HG03039 (cell line): Measurements from ENCODE around the gene DNAI1.

Source experiments
- ATAC-seq: cut with Tn5 transposase; IDR thresholded peaks from one replicate; pipeline ENCODE4 v1.9.1; 2021; ENCODE audit warnings: mild to moderate bottlenecking, moderate library complexity; ENCODE audit not compliant: unreplicated experiment

The DNAI1 gene

DNA sequence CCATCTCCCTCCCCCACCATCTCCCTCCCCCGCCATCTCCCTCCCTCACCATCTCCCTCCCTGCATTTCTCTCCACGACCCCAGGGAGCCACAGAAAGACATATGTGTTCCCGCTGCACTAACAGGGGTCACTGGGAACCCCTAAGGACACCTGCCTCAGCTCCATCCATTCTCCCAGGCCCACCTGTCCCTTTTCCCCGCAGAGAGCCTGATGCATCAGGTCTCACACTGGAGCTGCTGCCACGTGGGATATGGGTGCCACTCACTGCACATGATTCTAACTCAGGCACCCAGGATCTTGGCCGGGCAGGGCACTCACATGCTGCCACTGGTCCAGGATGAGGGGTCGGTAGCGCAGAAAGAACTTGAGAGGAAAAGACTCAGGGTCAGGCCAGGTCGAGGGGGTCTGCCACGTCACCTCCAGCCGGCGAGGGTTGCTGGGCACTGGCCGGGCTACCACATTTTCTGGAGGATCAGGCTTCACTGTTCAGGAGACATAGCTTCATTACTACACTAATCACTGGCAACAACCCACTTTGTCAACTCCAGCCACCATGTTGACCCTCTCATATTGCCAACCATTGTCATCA is 97.4 kb downstream of the DNAI1 start:
- ATAC-seq, result no peak

GRCh38 chr9:34556949-34557348 is 98.3 kb downstream of the DNAI1 start:
- no peak for ATAC-seq

DNA sequence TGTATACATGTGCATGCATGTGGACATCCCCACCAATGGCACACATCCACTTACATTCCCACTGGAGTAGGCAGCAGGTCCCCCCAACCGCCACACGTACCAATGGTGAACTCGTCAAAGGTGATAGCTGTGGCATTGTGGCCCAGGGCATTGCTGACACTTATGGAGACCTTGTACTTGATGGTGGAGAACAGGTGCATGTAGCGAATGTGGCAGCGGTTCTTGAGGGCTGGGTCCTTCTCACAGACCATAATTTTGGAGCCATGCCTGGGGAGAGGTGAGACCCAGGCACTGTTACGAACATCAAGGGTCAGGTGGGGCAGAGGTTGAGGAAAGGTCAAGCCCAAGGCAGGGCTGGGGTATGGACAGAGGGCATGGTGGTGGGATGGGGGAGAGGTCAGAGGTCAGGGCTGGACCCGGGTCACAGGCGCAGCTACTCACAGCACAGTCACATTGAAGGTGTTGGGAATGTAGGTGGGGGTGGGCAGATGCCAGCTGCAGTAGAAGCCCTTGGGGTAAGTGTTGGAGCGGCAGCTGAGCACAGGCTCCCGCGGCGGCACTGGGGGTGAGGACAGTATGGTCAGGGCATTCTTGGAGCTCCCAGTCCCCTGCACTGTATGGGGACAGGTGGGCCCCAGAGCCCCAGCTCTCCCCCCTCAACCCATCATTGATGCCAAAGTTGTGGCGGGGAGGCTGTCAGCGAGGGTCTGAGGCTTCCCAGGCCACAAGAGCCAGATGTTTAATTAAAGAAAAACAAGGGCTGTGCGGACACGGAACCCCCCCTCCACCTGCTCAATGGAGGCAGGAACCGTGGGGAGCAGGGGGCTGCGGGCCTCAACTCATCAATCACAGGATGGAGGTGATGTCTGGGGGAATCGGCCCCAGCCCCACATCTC is 99.1 kb downstream of the DNAI1 start:
- no peak for ATAC-seq

GRCh38 chr9:34558364-34558763 is 99.8 kb downstream of the DNAI1 start:
- no peak for ATAC-seq

DNA sequence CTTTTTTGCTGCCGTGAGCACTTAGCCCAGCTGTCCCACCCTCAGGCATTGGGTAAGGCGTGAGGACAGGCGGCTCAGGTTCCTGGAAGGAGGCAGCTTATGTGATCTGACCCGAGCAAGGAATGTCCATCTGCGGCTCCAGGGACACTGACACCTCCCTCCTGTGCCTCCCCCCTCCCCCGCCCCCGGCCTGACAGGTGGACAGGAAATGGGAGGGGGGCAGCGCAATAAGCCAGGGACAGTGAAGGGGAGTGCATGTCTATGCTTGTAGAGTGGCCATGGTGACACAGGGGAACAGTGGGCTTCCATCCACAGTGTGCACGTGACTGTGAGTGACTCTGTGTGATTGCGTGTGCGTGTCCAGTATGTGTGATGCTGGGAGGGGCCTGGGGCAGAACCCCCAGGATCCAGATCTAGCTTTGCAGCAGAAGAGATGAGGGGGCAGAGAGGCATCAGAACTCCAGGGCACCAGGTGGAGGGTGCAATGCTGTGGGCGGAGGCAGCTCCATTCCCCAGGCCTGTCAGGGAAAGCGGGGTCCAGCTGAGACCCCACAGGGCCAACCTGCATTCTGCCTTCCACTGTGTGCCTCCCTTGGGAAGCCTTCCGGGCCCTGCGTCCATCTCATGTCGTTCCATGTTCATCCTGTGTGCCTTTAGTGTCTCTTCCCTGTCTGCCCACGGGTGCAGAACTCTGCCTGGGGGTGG is 100.5 kb downstream of the DNAI1 start:
- ATAC-seq, result no peak

GRCh38 chr9:34559624-34560455 is 101.2 kb downstream of the DNAI1 start:
- ATAC-seq, result no peak

GRCh38 chr9:34560599-34561214 is 102.1 kb downstream of the DNAI1 start:
- ATAC-seq, result no peak

DNA sequence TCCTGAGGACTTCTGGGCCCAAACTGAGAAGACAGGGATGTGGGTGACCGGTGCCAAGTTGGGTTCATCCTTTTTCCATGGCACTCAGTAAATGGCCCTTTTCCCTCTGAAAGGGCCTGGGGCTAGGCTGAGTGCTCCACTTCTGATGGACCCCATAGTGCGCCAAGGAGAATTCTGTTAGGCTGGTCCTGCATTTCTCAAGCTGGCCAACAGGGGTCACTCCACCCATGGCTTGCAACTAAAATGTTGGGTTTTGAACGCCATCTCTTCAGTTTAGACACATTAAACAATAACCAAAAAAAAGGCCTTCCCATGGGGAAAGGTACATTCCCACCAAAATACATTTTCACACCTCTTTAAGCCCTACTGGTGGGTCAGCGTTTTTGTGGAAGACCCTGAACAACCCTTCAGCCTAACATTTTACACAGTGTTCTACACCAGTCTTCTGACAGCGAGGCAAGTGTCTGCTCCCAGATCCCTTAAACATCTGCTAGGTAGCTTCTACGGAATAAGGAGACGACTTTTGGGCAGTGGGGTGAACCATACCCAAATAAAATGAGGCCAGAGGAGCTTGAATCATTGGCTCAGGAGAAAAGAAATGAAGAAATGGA is 103.6 kb downstream of the DNAI1 start:
- ATAC-seq, result no peak

DNA sequence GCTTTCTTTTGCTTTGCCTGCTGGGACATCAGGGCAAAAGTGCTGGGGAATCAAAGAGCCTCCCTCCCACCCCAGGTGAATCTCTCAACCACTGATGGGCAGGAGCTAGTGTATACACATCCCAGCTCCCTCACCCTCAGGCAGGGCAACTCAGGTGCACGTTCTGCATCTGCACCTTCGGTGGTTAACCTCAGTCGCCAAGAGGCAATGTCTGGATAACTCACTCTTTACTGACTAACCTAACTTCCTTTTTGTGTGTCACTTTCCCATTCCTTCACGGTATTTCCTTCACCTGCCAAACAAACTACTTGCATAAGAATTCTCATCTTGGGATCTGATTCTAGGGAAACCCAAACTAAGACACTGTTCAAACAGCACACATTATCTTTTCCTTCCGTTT is 104.7 kb downstream of the DNAI1 start:
- no peak for ATAC-seq

GRCh38 chr9:34564617-34565016 is 106.0 kb downstream of the DNAI1 start:
- no peak for ATAC-seq

DNA sequence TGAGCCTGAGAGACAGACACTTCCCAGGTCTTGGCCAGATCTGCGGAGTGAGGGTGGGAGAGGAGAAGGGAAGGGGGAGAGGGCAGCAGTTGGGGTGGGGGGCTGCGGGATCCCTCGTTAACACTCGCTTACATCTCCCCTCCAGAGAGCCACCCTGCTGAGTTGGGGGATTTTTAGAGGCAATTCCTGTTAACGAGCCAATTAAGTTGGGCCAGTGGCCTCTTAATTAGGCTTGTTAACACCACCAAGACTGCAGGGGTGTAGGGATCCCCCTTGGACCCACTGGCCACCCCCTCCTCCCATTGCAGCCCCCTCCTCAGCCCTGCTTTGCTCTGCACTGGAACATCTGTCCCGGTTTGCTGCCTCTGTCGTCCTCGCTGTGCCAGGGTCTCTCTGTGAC is 107.3 kb downstream of the DNAI1 start:
- no peak for ATAC-seq

- no peak for ATAC-seq
These were observed 107.7 kb downstream of the DNAI1 start for GRCh38 chr9:34566322-34566721.

- no peak for ATAC-seq
These were observed 108.4 kb downstream of the DNAI1 start for GRCh38 chr9:34566972-34567371.

DNA sequence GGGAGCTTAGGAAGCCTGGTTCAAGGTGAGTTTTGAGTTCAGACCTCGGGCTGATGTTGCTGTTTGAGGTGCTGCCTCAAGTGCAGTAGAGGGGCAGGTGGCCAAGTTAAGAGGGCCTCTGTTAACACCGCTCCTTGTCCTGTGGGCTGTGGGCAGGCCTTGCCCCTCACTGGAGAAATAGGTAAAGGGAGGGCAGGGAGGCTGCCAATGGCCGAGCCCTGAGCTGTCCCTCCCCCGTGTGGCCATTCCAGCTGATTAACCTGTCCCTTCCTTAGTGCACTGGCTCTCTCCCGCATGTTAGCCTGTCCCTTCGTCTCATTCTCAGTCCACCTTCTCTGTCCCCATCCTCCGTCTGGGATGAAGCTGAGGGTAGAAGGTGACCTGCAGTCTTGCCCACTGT is 109.5 kb downstream of the DNAI1 start:
- no peak for ATAC-seq

DNA sequence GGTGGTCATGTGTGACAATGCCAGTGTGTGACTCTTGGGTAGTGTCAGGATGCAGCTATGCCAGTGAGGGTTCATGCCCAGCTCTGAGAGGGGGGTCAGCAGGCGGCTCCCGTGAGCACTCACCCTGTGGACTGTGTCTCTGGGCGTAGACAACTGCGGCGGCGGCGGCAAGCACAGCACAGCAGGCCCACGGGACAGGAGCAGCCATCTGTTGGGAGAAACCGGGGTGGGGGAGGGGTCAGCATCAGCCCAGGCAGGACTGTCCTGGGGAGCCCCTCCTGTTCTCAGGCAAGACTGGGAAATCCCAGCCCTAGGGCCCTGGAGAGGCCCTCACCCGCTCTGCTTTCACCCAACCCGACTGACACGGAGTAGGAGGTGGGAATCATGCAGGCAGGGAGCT is 110.2 kb downstream of the DNAI1 start:
- no peak for ATAC-seq

DNA sequence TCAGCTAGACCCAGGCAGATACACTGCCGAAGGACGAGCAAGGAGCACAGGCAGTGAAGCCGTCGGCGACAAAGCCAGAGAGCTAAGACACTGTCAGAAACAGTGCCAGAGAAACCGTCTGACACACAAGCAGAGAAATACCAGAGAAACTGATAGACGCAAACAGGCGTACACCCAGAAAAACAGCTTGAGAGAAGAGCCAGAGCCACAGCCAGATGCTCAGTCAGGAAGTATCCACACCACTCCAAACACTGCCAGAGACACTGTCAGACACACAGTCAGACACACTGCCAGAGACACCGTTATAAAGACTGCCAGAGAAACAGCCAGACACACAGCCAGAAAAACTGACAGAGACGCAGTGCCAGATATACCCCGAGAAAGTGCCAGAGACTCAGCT is 111.8 kb downstream of the DNAI1 start:
- no peak for ATAC-seq
